Neural progenitor cell (in vitro differentiated cells): Measurements from ENCODE around the gene PTPN11. TPM values are rescaled to one million over a fixed set of nuclear protein-coding genes. Genes with fewer than 3 reads are reported as not detected.

Experiments used
- DNase-seq: peaks from one replicate; pipeline ENCODE4 v3.0.0-alpha.2; 2016; ENCODE audit warnings: low spot score
- H2AFZ ChIP-seq: fragments of 200-600 bp; sonication (generic); replicated peaks from 2 replicates; pipeline ENCODE4 v1.6.1; 2016; ENCODE audit warnings: antibody characterized with exemption
- H3F3A ChIP-seq: fragments of 200-600 bp; sonication (generic); 2 replicates; pipeline ENCODE4 v1.6.1; 2016; ENCODE audit warnings: antibody characterized with exemption, low read depth
- H3K27ac ChIP-seq: fragments of 200-600 bp; sonication (generic); 2 replicates; pipeline ENCODE4 v1.5.1; 2016; ENCODE audit warnings: mild to moderate bottlenecking
- H3K27me3 ChIP-seq: fragments of 200-600 bp; sonication (generic); 2 replicates; pipeline ENCODE4 v1.6.1; 2016; ENCODE audit warnings: mild to moderate bottlenecking, moderate library complexity
- H3K36me3 ChIP-seq: fragments of 200-600 bp; sonication (generic); 2 replicates; pipeline ENCODE4 v1.5.1; 2016
- H3K4me1 ChIP-seq: fragments of 200-600 bp; sonication (generic); 2 replicates; pipeline ENCODE4 v1.6.1; 2016; ENCODE audit warnings: mixed run types
- H3K4me2 ChIP-seq: fragments of 200-600 bp; sonication (generic); 2 replicates; pipeline ENCODE4 v1.6.1; 2016
- H3K4me3 ChIP-seq: fragments of 200-600 bp; sonication (generic); 2 replicates; pipeline ENCODE4 v1.5.1; 2016
- H3K79me2 ChIP-seq: fragments of 200-600 bp; sonication (generic); 2 replicates; pipeline ENCODE4 v1.6.1; 2016; ENCODE audit warnings: low read depth
- H3K9ac ChIP-seq: fragments of 200-600 bp; sonication (generic); 2 replicates; pipeline ENCODE4 v1.6.1; 2016
- H3K9me3 ChIP-seq: fragments of 200-600 bp; sonication (generic); 2 replicates; pipeline ENCODE4 v1.5.1; 2016; ENCODE audit warnings: low read depth
- H4K20me1 ChIP-seq: fragments of 200-600 bp; sonication (generic); 2 replicates; pipeline ENCODE4 v1.6.1; 2016; ENCODE audit warnings: low read depth
- H3K27ac Mint-ChIP-seq: 3 replicates; pipeline ENCODE4 v1.8.0; 2021; ENCODE audit warnings: mixed read lengths
- H3K27me3 Mint-ChIP-seq: 2 replicates; pipeline ENCODE4 v1.8.0; 2022; ENCODE audit warnings: low read depth, mild to moderate bottlenecking, inconsistent platforms, moderate library complexity, mixed read lengths; ENCODE audit not compliant: insufficient read depth
- H3K36me3 Mint-ChIP-seq: 3 replicates; pipeline ENCODE4 v1.8.0; 2021; ENCODE audit warnings: mixed read lengths
- H3K4me1 Mint-ChIP-seq: 3 replicates; pipeline ENCODE4 v1.8.0; 2021; ENCODE audit warnings: mixed read lengths
- H3K4me3 Mint-ChIP-seq: 3 replicates; pipeline ENCODE4 v1.8.0; 2021; ENCODE audit warnings: mild to moderate bottlenecking, moderate library complexity, mixed read lengths
- H3K9me3 Mint-ChIP-seq: 3 replicates; pipeline ENCODE4 v1.8.0; 2020; ENCODE audit warnings: mixed read lengths
- EZH2 ChIP-seq: fragments of 200-600 bp; sonication (generic); IDR thresholded peaks from 2 replicates; pipeline ENCODE4 v1.6.1; 2017; ENCODE audit warnings: antibody characterized with exemption, mild to moderate bottlenecking, moderate library complexity
- EZH2phosphoT487 ChIP-seq: fragments of 200-600 bp; sonication (generic); IDR thresholded peaks from 2 replicates; pipeline ENCODE4 v1.6.1; 2017; ENCODE audit warnings: antibody characterized with exemption
- total RNA-seq: library from RNA; depleted of rRNA; stranded (reverse); fragments of >200 nt; gene quantifications from 2 replicates; pipeline ENCODE4 v1.2.3, GENCODE V29; 2015; ENCODE audit warnings: low replicate concordance
- TF ChIP-seq, protein P1 (sequence below): fragments of 200-600 bp; sonication (generic); IDR thresholded peaks from 2 replicates; pipeline ENCODE4 v1.5.1; 2017; ENCODE audit warnings: antibody characterized with exemption, mild to moderate bottlenecking

PTPN11 gene
- total RNA-seq, 1 donor from 2014 or later, result 85.2 TPM

DNA sequence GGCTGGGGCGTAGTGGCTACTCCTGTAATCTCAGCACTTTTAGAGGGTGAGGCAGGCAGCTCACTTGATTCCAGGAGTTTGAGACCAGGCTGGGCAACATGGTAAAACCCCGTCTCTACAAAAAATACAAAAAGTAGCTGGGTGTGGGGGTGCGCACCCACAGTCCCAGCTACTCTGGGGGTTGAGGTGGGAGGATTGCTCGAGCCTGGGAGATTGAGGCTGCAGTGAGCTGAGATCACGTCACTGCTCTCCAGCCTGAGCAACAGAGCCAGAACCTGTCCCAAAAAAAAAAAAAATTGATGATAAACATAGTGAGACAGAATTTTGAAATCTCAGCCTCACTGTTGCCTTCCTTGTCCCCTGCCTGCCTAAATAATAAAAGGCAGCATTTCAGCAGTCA is 40.0 kb downstream of the PTPN11 start:
- TF ChIP-seq EZH2phosphoT487 (no peak), EZH2 (no peak)
- TF ChIP-seq, protein P1, sequence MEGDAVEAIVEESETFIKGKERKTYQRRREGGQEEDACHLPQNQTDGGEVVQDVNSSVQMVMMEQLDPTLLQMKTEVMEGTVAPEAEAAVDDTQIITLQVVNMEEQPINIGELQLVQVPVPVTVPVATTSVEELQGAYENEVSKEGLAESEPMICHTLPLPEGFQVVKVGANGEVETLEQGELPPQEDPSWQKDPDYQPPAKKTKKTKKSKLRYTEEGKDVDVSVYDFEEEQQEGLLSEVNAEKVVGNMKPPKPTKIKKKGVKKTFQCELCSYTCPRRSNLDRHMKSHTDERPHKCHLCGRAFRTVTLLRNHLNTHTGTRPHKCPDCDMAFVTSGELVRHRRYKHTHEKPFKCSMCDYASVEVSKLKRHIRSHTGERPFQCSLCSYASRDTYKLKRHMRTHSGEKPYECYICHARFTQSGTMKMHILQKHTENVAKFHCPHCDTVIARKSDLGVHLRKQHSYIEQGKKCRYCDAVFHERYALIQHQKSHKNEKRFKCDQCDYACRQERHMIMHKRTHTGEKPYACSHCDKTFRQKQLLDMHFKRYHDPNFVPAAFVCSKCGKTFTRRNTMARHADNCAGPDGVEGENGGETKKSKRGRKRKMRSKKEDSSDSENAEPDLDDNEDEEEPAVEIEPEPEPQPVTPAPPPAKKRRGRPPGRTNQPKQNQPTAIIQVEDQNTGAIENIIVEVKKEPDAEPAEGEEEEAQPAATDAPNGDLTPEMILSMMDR, result no peak
- no peaks in the 10 kb centered on the region for H4K20me1 ChIP-seq
- Mint-ChIP-seq H3K27me3 (no peaks in the 10 kb centered on the region), H3K4me3 (no peak overlapping the region), H3K4me1 (peaks cover 3% of the 10 kb centered on the region), H3K27ac (peak overlapping the region; percentile 24), H3K36me3 (peaks cover 27% of the 10 kb centered on the region), H3K9me3 (no peaks in the 10 kb centered on the region)
- no peaks in the 10 kb centered on the region for H3K9me3 ChIP-seq
- H3K27me3 ChIP-seq, result no peaks in the 10 kb centered on the region
- DNase-seq, result no peak
- no peaks in the 10 kb centered on the region for H3F3A ChIP-seq
- no peaks in the 10 kb centered on the region for H3K4me1 ChIP-seq
- H3K79me2 ChIP-seq, result no peaks in the 10 kb centered on the region
- H3K4me2 ChIP-seq, result no peak overlapping the region
- H3K4me3 ChIP-seq, result no peak overlapping the region
- H2AFZ ChIP-seq, result no peak overlapping the region
- no peak overlapping the region for H3K27ac ChIP-seq
- no peak overlapping the region for H3K9ac ChIP-seq
- H3K36me3 ChIP-seq, result no peaks in the 10 kb centered on the region

DNA sequence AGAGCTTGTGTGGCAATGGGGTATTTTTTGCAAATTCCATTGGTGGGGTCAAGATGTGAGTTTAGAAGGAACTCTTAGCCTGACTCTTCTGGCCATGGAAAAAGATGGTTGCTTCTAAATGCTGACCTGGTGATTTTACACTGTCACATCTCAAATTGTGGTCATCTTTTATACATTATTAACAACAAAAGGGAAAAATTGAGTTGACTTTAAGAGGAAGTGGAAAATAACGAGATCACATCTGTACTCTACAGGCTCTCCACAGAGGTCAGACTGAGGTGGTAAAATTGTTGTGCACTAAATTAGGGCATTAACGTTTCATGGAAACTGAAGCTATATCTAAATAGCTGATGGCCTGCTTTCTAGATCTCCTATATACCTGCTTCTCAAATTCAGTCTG is 44.7 kb downstream of the PTPN11 start:
- H3K4me1 ChIP-seq, result no peaks in the 10 kb centered on the region
- no peak for DNase-seq
- H3K36me3 Mint-ChIP-seq, result peaks cover 10% of the 10 kb centered on the region

DNA sequence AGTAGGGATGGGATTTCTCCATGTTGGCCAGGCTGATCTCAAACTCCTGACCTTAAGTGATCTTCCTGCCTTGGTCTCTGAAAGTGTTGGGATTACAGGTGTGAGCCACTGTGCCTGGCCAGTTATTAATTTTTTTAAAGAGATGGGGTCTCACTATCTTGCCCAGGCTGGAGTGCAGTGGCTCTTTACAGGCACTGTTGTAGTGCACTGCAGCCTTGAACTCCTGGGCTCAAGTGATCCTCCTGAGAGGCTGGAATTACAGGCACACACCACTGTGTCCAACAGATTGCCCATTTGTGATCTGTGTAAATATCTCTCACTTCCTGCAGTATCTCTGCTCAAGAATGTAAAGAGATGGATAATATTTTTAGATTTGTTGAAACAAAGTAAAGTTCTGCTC is 45.9 kb downstream of the PTPN11 start:
- Histone ChIP-seq H4K20me1 (peaks cover 6% of the 10 kb centered on the region), H3F3A (no peaks in the 10 kb centered on the region), H3K4me2 (no peak overlapping the region), H3K4me3 (no peak overlapping the region), H2AFZ (no peak overlapping the region), H3K4me1 (no peaks in the 10 kb centered on the region), H3K79me2 (no peaks in the 10 kb centered on the region), H3K27me3 (no peaks in the 10 kb centered on the region), H3K36me3 (no peaks in the 10 kb centered on the region), H3K9me3 (no peaks in the 10 kb centered on the region), H3K27ac (no peak overlapping the region), H3K9ac (no peak overlapping the region)
- Mint-ChIP-seq H3K36me3 (peaks cover 8% of the 10 kb centered on the region), H3K27ac (no peak overlapping the region), H3K9me3 (no peaks in the 10 kb centered on the region), H3K4me1 (no peaks in the 10 kb centered on the region), H3K4me3 (no peak overlapping the region), H3K27me3 (peaks cover 7% of the 10 kb centered on the region)
- TF ChIP-seq, protein P1, result no peak
- no peak for DNase-seq

More for the DNA sequence above, 44.7 kb downstream of the PTPN11 start:
- H3K9me3 Mint-ChIP-seq, result no peaks in the 10 kb centered on the region
- no peak for TF ChIP-seq EZH2
- TF ChIP-seq, protein P1, result no peak
- no peak for TF ChIP-seq EZH2phosphoT487
- Histone ChIP-seq H3K36me3 (no peaks in the 10 kb centered on the region), H3K27me3 (no peaks in the 10 kb centered on the region), H3K27ac (no peak overlapping the region), H3F3A (no peaks in the 10 kb centered on the region), H3K4me2 (no peak overlapping the region), H3K9me3 (no peaks in the 10 kb centered on the region), H3K9ac (no peak overlapping the region), H3K4me3 (no peak overlapping the region), H2AFZ (no peak overlapping the region), H3K79me2 (no peaks in the 10 kb centered on the region), H4K20me1 (peaks cover 6% of the 10 kb centered on the region)
- H3K27ac Mint-ChIP-seq, result no peak overlapping the region
- peaks cover 3% of the 10 kb centered on the region for H3K27me3 Mint-ChIP-seq
- peaks cover 3% of the 10 kb centered on the region for H3K4me1 Mint-ChIP-seq
- no peak overlapping the region for H3K4me3 Mint-ChIP-seq
